MG63 (cell line): ENCODE data around the gene TMX3. TPM values are rescaled to one million over a fixed set of nuclear protein-coding genes. Genes with fewer than 3 reads are reported as not detected.

Experiments
- DNase-seq: peaks from one replicate; pipeline ENCODE4 v3.0.0-alpha.2; 2020
- H3K27me3 ChIP-seq: fragments of 250-450 bp; sonication (Bioruptor Pico); 2 replicates; pipeline ENCODE4 v1.5.1; 2020; ENCODE audit warnings: mild to moderate bottlenecking, moderate library complexity
- H3K36me3 ChIP-seq: fragments of 250-450 bp; sonication (Bioruptor Pico); 2 replicates; pipeline ENCODE4 v1.5.1; 2020; ENCODE audit warnings: mild to moderate bottlenecking, moderate library complexity
- H3K4me3 ChIP-seq: fragments of 250-450 bp; sonication (Bioruptor Pico); 2 replicates; pipeline ENCODE4 v1.5.1; 2020; ENCODE audit warnings: mild to moderate bottlenecking, moderate library complexity
- H3K9me3 ChIP-seq: fragments of 250-450 bp; sonication (Bioruptor Pico); 2 replicates; pipeline ENCODE4 v1.5.1; 2020; ENCODE audit warnings: mild to moderate bottlenecking, moderate library complexity
- total RNA-seq: library from RNA; depleted of rRNA; stranded (reverse); fragments of >200 nt; shearing (Covaris generic); gene quantifications from 2 replicates; pipeline ENCODE4 v1.2.3, GENCODE V29; 2014; ENCODE audit warnings: low replicate concordance

TMX3 gene
- total RNA-seq, 1 experiment from 2014 or later, result 32.7 TPM

DNA sequence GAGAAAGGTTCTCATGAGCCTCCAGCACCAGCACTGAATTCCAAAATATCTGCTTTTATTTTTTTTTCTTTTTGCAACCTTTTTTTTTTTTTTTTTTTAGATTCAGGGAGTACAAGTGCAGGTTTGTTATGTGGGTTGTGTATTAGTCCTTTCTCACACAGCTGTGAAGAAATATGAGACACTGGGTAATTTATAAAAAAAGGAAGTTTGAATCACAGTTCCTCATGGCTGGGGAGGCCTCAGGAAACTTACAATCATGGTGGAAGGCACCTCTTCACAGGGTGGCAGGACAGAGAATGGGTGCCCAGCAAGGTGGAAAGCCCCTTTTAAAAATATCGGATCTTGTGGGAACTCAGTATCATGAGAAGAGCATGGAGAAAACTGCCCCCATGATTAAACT, 7.9 kb upstream of the TMX3 start:
- no peaks in the 10 kb centered on the region for H3K9me3 ChIP-seq

DNA sequence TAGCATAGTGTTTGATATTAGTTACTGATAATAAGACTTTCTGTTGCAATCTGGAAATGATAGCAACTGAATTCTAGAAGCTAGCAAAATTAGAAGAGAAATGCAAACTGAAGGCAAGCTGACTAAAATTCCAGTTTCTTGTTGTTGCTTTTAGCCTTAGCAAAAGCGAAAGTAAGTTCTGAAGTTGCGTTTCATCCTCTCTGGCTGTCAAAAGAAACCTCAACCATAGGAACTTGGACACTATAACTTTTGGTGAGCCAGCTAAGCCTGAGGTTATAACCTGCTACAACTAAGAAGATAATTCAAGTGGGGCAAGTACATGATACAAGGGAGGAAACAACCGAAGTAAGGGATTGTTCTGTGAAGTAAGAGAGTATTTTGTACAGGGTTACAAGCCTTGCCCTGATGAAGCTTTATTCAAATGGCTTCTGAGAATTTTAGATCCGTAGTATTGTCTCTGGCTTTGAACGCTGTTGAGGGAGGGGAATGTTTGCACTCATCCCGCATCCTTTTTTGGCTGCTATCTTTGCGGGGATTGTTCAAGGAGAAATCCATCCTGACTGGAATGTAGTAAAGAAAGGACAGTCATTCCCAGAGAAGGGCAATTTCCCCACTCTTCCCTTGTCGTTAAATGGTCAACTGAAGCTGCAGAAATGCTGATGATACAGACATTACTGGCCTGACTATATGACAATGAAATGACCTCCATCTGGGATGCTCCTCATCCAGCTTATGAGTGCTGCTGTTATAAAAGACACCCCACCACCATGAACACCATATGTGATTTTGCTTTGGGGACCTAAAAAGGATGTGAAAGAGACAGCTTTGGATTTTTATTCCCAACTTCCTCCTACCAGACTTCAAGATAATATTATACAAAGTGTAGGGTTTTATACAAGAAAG, 7.0 kb upstream of the TMX3 start:
- Histone ChIP-seq H3K4me3 (peak overlapping the region; percentile 47), H3K9me3 (no peaks in the 10 kb centered on the region), H3K36me3 (no peaks in the 10 kb centered on the region; the same call in 1 of the 2 replicates), H3K27me3 (no peaks in the 10 kb centered on the region)
- DNase-seq, result no peak

More for the DNA sequence above, 7.9 kb upstream of the TMX3 start:
- H3K36me3 ChIP-seq, result no peaks in the 10 kb centered on the region; the same call in 1 of the 2 replicates
- no peak overlapping the region for H3K4me3 ChIP-seq
- DNase-seq, result no peak
- no peaks in the 10 kb centered on the region for H3K27me3 ChIP-seq

DNA sequence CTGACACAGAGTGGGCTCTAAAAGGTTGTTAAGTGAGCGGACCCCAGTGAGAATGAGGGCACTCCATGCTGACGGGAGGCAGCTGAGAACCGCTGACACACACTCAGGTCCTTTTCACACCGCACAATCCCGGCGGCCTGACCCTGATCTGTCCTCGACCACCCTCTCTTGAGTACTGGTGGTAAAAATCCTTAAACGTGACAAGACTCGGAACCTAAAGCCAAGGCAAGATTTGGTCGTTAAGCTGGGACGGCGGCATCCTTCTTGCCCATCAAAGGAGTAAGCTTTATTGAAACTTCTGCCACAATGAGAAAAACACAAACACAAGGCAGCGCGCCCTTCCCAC, 569 bp downstream of the TMX3 start:
- Histone ChIP-seq H3K27me3 (no peaks in the 10 kb centered on the region), H3K4me3 (peak overlapping the region; percentile 83), H3K9me3 (no peaks in the 10 kb centered on the region), H3K36me3 (peaks cover 29% of the 10 kb centered on the region)
- DNase-seq, result no peak

DNA sequence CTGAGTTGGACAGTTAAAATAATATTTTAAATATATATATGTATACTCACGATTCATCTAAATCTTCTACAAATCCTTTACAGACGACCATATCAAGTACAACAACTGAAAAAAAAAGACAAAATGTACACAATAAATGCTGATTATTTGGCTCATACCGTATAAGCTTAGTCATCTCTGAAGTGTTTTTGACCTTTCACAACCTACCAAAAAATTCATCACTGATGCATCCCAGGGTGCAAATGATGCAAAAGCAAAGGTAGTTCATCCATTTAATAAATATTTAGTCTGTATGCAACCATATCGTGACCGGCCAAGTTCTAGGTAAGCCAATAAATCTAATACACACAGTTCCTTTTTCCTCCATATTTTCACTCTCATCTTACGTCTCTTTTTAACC, 1.1 kb downstream of the TMX3 start:
- no peak for DNase-seq
- H3K4me3 ChIP-seq, result peak overlapping the region; percentile 83
- H3K36me3 ChIP-seq, result peaks cover 34% of the 10 kb centered on the region
- no peaks in the 10 kb centered on the region for H3K9me3 ChIP-seq
- no peaks in the 10 kb centered on the region for H3K27me3 ChIP-seq

DNA sequence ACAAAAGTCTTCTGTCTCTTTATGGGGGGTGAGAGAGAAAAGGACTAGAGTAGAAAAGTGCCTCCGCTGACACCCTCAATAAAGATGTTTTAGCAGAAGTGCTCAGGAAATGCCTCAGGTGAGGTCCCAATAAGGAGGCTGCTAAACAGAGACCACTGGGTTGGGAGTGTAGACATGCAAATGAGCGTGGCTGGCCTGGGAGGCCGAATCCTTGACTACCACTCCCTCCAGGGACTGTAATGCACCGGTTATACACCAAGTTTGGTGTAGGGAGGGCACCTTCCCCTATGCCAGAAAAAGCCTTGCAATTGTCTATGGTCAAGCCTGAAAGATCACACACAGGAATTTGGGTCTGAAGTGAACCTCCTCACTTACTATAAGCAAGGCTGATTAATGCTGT, 1.8 kb downstream of the TMX3 start:
- H3K36me3 ChIP-seq, result peaks cover 38% of the 10 kb centered on the region
- H3K4me3 ChIP-seq, result no peak overlapping the region
- DNase-seq, result no peak

DNA sequence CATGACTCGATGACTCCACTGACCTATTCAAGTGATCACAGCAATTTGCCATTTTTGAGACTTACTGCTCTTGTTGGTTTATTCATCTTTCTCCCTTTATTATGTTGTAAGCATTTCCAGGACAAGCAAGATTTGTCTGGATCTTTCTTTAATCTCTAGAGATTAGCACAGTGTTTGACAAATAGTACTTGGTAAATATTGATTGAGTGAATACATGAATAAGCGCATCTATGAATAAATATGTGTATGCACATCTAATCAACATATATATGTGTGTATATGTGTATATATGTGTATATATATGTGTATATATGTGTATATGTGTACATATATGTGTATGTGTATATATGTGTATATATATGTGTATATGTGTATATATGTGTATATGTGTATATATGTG, 7.3 kb downstream of the TMX3 start:
- peaks cover 80% of the 10 kb centered on the region for H3K36me3 ChIP-seq
- no peak for DNase-seq

More for the DNA sequence above, 1.8 kb downstream of the TMX3 start:
- H3K9me3 ChIP-seq, result no peaks in the 10 kb centered on the region
- H3K27me3 ChIP-seq, result no peaks in the 10 kb centered on the region

DNA sequence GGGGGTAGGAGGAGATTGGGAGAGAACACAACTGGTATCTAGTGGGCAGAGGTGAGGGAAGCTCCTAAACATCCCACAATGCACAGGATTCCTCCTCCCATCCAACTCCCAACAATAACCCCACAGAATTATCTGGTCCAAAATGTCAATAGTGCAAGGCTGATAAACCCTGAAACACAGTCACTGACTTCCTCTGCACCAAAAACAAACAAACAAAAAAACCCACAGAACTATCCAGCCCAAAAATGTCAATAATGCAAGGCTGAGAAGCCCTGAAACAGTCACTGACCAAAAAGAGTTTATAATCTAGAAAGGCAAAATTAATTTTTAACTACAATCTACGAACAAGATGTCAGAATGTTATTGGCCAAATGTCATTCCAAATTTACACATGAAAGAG, 9.8 kb downstream of the TMX3 start:
- H3K9me3 ChIP-seq, result no peaks in the 10 kb centered on the region
- DNase-seq, result no peak
- H3K4me3 ChIP-seq, result no peak overlapping the region
- peaks cover 69% of the 10 kb centered on the region for H3K36me3 ChIP-seq
- no peaks in the 10 kb centered on the region for H3K27me3 ChIP-seq

More for the DNA sequence above, 7.3 kb downstream of the TMX3 start:
- no peak overlapping the region for H3K4me3 ChIP-seq
- H3K9me3 ChIP-seq, result no peaks in the 10 kb centered on the region
- no peaks in the 10 kb centered on the region for H3K27me3 ChIP-seq

DNA sequence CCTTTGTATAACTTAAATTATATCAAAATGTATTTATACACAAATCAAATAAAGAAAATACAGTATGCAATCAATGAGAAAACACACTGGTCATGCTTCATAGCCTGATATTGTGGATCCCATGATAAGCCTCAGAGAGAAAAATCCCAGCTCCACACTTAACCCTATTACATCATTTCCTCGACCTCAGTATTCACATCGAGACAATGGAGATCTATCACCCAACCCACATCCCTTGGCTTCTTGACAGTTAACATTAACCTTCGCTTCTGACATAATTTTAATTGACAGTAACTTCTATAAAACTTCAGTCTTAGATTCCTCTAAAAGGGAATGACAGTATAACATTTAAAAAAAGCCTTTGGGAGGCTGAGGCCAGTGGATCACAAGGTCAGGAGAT, 11.6 kb downstream of the TMX3 start:
- H3K27me3 ChIP-seq, result no peaks in the 10 kb centered on the region
- no peaks in the 10 kb centered on the region for H3K9me3 ChIP-seq
- no peak overlapping the region for H3K4me3 ChIP-seq
- peaks cover 61% of the 10 kb centered on the region for H3K36me3 ChIP-seq
- no peak for DNase-seq

DNA sequence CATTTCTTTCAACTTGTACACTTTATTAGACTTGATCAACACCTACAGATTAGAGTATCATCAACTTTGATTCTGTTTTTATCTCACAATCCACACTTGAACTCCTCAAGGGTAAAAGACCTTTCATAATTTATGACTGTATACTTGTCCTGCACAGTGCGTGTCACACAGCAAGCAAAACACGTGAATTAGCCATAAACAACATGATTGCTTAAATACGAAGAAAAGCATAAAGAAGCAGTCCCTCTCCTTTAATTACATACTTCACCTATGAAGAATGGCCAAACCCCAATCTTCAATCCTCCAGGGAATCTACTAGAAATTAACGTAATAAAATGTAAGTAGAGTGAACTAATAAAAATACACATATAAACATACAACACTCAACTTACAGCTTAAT, 13.6 kb downstream of the TMX3 start:
- Histone ChIP-seq H3K36me3 (peaks cover 62% of the 10 kb centered on the region), H3K27me3 (no peaks in the 10 kb centered on the region), H3K9me3 (no peaks in the 10 kb centered on the region), H3K4me3 (no peak overlapping the region)
- no peak for DNase-seq

DNA sequence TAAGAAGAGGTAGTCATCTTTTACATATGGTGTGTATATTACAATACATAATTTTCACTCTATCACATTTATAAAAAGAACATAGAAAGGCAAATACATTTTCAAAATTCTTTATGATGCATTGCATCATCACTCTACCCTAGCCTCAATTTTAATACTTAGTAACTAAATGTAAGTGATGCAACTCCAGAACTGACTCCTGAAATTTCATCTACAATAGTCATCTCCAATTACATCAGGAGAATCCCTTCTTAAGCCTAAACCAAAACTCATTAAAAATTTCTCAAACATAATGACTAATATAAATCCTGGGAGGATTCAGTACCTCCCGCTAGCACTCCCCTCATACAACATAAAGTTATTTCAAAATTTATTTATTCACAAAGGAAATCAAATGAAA, 15.9 kb downstream of the TMX3 start:
- Histone ChIP-seq H3K9me3 (no peaks in the 10 kb centered on the region), H3K4me3 (no peak overlapping the region), H3K27me3 (no peaks in the 10 kb centered on the region), H3K36me3 (peaks cover 61% of the 10 kb centered on the region)
- DNase-seq, result no peak

DNA sequence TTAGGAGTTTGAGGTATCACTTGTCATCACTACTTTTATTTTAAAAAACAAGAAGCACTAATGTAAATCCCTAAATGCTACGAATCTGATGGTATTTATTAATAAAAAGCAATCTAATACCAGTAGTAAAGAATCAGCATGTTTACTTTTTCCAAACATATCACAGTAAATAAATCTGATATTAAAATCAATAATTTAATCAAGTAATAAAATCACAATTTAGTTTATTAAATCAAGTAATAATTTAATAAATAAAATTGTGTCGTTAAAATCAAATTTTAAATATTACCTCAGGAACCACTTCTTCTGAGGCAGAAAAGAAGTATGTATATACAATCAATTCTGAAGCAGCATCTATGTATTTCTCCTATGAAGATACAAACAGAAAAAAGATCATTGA, 18.0 kb downstream of the TMX3 start:
- H3K9me3 ChIP-seq, result no peaks in the 10 kb centered on the region
- H3K36me3 ChIP-seq, result peaks cover 55% of the 10 kb centered on the region
- no peak overlapping the region for H3K4me3 ChIP-seq

DNA sequence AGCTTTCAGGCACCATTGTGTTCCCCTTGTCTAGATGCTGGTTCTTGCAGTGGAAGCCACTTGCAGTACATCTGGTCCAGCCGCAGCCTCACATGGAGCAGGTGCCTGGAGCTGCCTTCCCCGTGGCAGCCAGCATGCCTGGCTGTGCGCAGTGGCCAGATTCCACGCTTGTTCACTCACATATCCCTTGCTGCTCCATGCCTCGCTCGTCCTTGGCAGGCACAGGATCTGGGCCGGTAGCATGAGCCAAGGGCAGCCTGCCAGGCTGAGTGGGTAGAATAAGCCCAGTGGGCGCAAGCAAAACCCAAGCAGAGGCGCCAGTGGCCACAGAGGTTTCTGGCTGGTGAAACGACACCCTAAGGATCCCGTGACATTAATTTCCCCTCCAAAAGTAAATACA, 20.6 kb downstream of the TMX3 start:
- no peak overlapping the region for H3K4me3 ChIP-seq
- H3K9me3 ChIP-seq, result no peaks in the 10 kb centered on the region
- peaks cover 53% of the 10 kb centered on the region for H3K36me3 ChIP-seq
- no peaks in the 10 kb centered on the region for H3K27me3 ChIP-seq
- DNase-seq, result peak; percentile 72

More for the DNA sequence above, 18.0 kb downstream of the TMX3 start:
- DNase-seq, result no peak
- H3K27me3 ChIP-seq, result no peaks in the 10 kb centered on the region

DNA sequence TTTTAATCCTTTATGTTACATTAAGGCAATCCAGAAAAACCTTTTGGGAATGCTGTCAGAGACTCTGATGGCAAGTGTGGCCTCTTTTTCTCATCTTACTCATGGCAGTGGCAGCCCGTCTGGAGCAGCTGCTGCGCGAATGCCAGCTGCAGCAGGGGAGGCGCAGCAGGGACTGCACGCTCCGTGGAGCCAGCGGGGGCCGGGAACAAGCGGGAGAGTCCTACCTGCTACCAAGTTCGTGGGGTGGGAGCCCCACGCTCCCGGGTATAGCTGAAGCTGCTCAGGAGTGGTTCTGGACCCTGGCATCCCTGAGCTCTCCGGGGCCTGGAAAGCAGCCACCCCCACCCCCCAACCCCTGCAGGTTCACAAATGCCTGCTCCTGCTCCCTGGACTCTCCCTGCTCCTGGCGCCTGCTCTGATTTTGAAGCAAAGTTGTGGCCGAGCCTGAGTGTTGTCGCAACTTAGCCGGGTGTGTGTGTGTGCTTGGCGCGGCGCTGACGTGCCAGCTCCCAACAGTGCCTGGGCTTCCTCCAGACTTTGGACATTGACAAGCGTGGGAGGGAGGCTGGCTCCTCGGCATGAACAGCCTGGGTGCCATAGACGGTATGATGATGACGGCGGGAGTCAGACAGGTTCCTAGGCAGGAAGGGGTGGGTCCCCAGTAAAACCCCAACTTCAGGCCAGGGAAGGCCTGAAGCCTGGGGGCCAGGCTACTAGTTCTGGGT, 21.7 kb downstream of the TMX3 start:
- no peaks in the 10 kb centered on the region for H3K27me3 ChIP-seq
- no peaks in the 10 kb centered on the region for H3K9me3 ChIP-seq
- H3K36me3 ChIP-seq, result peaks cover 55% of the 10 kb centered on the region
- no peak for DNase-seq
- no peak overlapping the region for H3K4me3 ChIP-seq

DNA sequence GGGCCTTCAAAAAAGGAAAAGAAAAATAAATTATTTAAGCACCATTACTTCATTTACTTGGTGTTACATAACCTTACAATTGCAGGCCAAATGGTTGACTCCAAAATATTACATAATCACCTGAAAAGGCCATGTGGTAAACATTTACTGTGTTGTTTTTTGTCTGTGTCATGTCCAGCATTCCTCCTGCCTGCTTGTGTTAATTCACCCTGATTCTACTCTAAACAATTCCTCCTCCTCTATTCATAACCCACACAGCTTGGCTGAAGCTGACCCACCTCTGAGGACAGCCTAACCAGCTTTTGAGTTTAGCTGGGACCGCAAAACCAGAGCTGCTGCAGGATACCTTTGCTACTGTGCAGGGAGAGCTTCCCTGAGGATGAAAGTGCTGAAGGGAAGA, 35.4 kb downstream of the TMX3 start:
- no peaks in the 10 kb centered on the region for H3K27me3 ChIP-seq
- H3K9me3 ChIP-seq, result no peaks in the 10 kb centered on the region
- H3K4me3 ChIP-seq, result no peak overlapping the region
- H3K36me3 ChIP-seq, result peaks cover 53% of the 10 kb centered on the region
- no peak for DNase-seq

DNA sequence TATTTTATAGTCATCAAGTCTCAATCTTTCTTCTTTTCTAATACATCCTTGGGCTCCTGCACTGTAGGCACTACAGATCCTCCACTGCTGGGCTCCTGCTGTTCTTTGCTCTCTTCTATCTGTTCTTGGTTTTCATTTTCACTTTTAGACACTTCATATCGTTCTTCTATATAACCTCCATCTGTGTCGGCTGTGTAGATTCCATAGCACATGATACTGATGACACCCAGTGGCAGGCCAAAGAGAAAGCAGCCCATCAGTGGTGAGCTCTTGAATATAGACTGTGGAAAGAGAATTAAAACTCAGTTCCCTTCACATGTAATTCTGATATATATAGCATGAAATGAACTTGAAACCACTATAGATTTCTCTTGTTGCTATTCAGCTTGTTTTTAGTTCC, 38.0 kb downstream of the TMX3 start:
- DNase-seq, result no peak
- no peaks in the 10 kb centered on the region for H3K9me3 ChIP-seq
- peaks cover 37% of the 10 kb centered on the region for H3K36me3 ChIP-seq
- H3K4me3 ChIP-seq, result no peak overlapping the region
- H3K27me3 ChIP-seq, result no peaks in the 10 kb centered on the region

DNA sequence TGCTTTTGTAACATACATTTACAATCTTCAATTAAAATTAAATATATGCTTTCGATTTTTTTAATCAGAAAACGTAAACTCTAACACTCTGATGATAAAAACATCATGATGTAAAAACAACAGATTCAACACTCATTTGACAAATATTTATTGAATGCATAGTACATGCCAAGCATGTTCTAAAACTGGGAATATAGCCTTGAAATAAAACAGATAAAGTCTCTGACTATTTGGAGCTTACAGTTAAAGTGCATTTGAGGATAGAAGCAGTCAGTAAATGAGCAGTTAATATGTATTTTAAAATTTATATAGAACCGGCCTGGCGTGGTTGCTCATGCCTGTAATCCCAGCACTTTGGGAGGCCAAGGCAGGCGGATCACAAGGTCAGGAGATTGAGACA, 47.8 kb downstream of the TMX3 start:
- no peak for DNase-seq
- H3K27me3 ChIP-seq, result no peaks in the 10 kb centered on the region
- no peaks in the 10 kb centered on the region for H3K9me3 ChIP-seq
- H3K4me3 ChIP-seq, result no peak overlapping the region
- no peaks in the 10 kb centered on the region for H3K36me3 ChIP-seq

DNA sequence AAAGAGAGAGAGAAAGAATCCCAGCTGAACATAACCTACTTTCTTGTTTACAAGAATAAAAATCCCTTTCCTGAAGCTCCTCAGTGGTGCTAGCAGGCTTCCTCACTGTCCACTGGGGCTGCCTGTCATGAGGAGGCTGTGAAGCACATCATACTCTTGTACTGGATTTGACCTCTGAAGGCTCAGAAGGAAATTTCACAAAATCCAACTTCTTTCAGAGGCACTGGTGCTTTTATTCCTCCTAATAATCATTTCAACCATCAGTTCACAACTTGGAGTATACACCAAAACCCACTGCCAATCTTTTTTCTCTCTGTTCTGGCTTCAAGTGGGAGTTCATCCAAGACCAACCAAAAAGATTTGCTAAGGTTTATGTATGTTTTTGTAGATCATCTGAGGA, 48.5 kb downstream of the TMX3 start:
- Histone ChIP-seq H3K4me3 (no peak overlapping the region), H3K9me3 (no peaks in the 10 kb centered on the region), H3K27me3 (no peaks in the 10 kb centered on the region), H3K36me3 (no peaks in the 10 kb centered on the region)
- DNase-seq, result no peak

DNA sequence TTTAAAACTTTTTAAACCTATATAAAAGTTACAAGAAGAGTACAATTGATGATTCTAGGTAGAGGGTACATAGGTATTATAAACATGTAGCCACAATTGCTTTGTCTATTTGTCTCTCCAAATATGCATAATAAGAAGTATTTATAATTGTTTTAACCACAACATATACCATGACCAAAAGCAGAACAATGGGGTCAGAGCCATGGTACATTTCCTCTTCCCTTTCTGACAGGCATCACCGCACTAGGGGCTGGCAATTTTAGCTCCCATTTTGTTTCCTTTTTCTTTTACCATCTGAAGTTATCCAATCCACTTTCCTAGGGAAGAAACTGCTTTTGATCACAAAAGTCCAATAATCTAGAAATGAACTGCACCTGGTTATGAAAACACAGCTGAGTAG, 49.3 kb downstream of the TMX3 start:
- no peaks in the 10 kb centered on the region for H3K36me3 ChIP-seq
- no peak overlapping the region for H3K4me3 ChIP-seq
- no peaks in the 10 kb centered on the region for H3K27me3 ChIP-seq
- no peaks in the 10 kb centered on the region for H3K9me3 ChIP-seq
- no peak for DNase-seq
